D721Med (cell line): ENCODE data around the gene FMO4.

Experiments used
- DNase-seq: peaks from one replicate; pipeline ENCODE4 v3.0.0; 2011; ENCODE audit warnings: low spot score; ENCODE audit not compliant: insufficient read length
- FAIRE-seq: peaks from 2 replicates; lab custom pipeline; 2011; peaks lifted over from hg19 to GRCh38; lab: Jason Lieb, UNC
- CTCF ChIP-seq: IDR thresholded peaks from 2 replicates; pipeline ENCODE4 v1.5.1; 2012; ENCODE audit warnings: mild to moderate bottlenecking, control low read depth; ENCODE audit not compliant: insufficient read depth; ENCODE audit errors: missing control alignments

Gene FMO4

GRCh38 chr1:171313835-171314320 lies at the start of gene FMO4:
FMO4 (plus strand) TSS chr1:171314183; CDS start chr1:171319826, 5,643 bp downstream.
- FAIRE-seq (peak; percentile 98), DNase-seq (peak; percentile 49)
- TF ChIP-seq CTCF = peak; percentile 97

GRCh38 chr1:171265686-171266085 lies 48.3 kb upstream of the FMO4 start:
- DNase-seq (no peak), FAIRE-seq (no peak)
- no peak for TF ChIP-seq CTCF

GRCh38 chr1:171266930-171267329 lies 47.1 kb upstream of the FMO4 start:
- peak; percentile 83 for FAIRE-seq
- no peak for DNase-seq
- TF ChIP-seq CTCF = no peak

- no peak for FAIRE-seq
- no peak for TF ChIP-seq CTCF
These were observed 46.6 kb upstream of the FMO4 start for GRCh38 chr1:171267391-171267790.

GRCh38 chr1:171270806-171271205 lies 43.2 kb upstream of the FMO4 start:
- TF ChIP-seq CTCF = no peak
- FAIRE-seq (peak; percentile 21), DNase-seq (no peak)

More at GRCh38 chr1:171267391-171267790, 46.6 kb upstream of the FMO4 start:
- DNase-seq = no peak

GRCh38 chr1:171277534-171277933 lies 36.4 kb upstream of the FMO4 start:
- DNase-seq (no peak), FAIRE-seq (no peak)
- TF ChIP-seq CTCF = no peak

GRCh38 chr1:171279234-171279633 lies 34.7 kb upstream of the FMO4 start:
- FAIRE-seq (no peak), DNase-seq (no peak)
- TF ChIP-seq CTCF = no peak
